HEK293 (cell line): ENCODE results near the gene MFSD2B.

Experiments used
- CTCF ChIP-seq: fragments of 450-650 bp; formaldehyde crosslinking; IDR thresholded peaks from 2 replicates; pipeline ENCODE4 v1.5.1; 2016; ENCODE audit warnings: missing biosample characterization, missing genetic modification characterization
- PATZ1 ChIP-seq: fragments of 450-650 bp; formaldehyde crosslinking; IDR thresholded peaks from 2 replicates; pipeline ENCODE4 v1.5.1; 2016; ENCODE audit warnings: missing biosample characterization, missing genetic modification characterization
- REPIN1 ChIP-seq: fragments of 450-650 bp; formaldehyde crosslinking; IDR thresholded peaks from 2 replicates; pipeline ENCODE4 v1.5.1; 2017; ENCODE audit warnings: missing biosample characterization, missing genetic modification characterization, low read depth
- TCF7L2 ChIP-seq: IDR thresholded peaks from 2 replicates; pipeline ENCODE4 v1.6.1; 2011; ENCODE audit warnings: low read depth, mild to moderate bottlenecking, inconsistent platforms, low read length, moderate library complexity, borderline replicate concordance
- ZFP69B ChIP-seq: fragments of 450-650 bp; formaldehyde crosslinking; IDR thresholded peaks from 2 replicates; pipeline ENCODE4 v1.5.1; 2016; ENCODE audit warnings: missing biosample characterization, missing genetic modification characterization
- ZNF114 ChIP-seq: fragments of 450-650 bp; formaldehyde crosslinking; IDR thresholded peaks from 2 replicates; pipeline ENCODE4 v1.5.0; 2017; ENCODE audit warnings: missing biosample characterization, missing genetic modification characterization
- ZNF18 ChIP-seq: fragments of 450-650 bp; formaldehyde crosslinking; IDR thresholded peaks from 2 replicates; pipeline ENCODE4 v1.5.1; 2016; ENCODE audit warnings: missing biosample characterization, missing genetic modification characterization
- ZNF214 ChIP-seq: fragments of 450-650 bp; formaldehyde crosslinking; IDR thresholded peaks from 2 replicates; pipeline ENCODE4 v1.5.1; 2017; ENCODE audit warnings: missing biosample characterization, mild to moderate bottlenecking, missing genetic modification characterization, borderline replicate concordance
- ZNF24 ChIP-seq: fragments of 450-650 bp; formaldehyde crosslinking; IDR thresholded peaks from 2 replicates; pipeline ENCODE4 v1.5.1; 2016; ENCODE audit warnings: missing biosample characterization, missing genetic modification characterization
- ZNF560 ChIP-seq: fragments of 450-650 bp; formaldehyde crosslinking; IDR thresholded peaks from 2 replicates; pipeline ENCODE4 v1.5.1; 2017; ENCODE audit warnings: missing biosample characterization, missing genetic modification characterization, borderline replicate concordance
- ZNF561 ChIP-seq: fragments of 450-650 bp; IDR thresholded peaks from 2 replicates; pipeline ENCODE4 v1.5.1; 2018; ENCODE audit warnings: missing biosample characterization, missing genetic modification characterization, borderline replicate concordance
- ZNF571 ChIP-seq: fragments of 450-650 bp; formaldehyde crosslinking; IDR thresholded peaks from 2 replicates; pipeline ENCODE4 v1.5.0; 2017; ENCODE audit warnings: missing biosample characterization, missing genetic modification characterization
- ZSCAN16 ChIP-seq: fragments of 450-650 bp; formaldehyde crosslinking; IDR thresholded peaks from 2 replicates; pipeline ENCODE4 v1.5.1; 2016; ENCODE audit warnings: missing biosample characterization, missing genetic modification characterization

GRCh38 chr2:24049485-24050021 is 39.7 kb downstream of the MFSD2B start, which contains the start of gene FKBP1B:
- TF ChIP-seq ZSCAN16 (no peak), REPIN1 (tag by site-specific recombination) (no peak), CTCF (tag by site-specific recombination) (no peak), ZNF561 (tag by site-specific recombination) (no peak), TCF7L2 (no peak), ZNF18 (tag by site-specific recombination) (no peak), ZNF114 (tag by site-specific recombination) (no peak), ZNF560 (tag by site-specific recombination) (no peak), PATZ1 (tag by site-specific recombination) (peak; percentile 34; the same call in 1 of the 2 replicates), ZNF571 (tag by site-specific recombination) (no peak), ZFP69B (0 out of 2 replicates have a peak, but pooled peaks have one; percentile 15), ZNF214 (tag by site-specific recombination) (no peak), ZNF24 (tag by site-specific recombination) (no peak)
